ENCODE measurements around the gene SPRR2F. TPM values are rescaled to one million over a fixed set of nuclear protein-coding genes. Genes with fewer than 3 reads are reported as not detected.

The SPRR2F gene, protein sequence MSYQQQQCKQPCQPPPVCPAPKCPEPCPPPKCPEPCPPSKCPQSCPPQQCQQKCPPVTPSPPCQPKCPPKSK
- total RNA-seq = 54.4 to 65.0 TPM (median 56.6 TPM) in 3 replicates

- no peak for DNase-seq (ENCODE audit: low spot score in 2 of 2, unreplicated experiment in 2 of 2)
- TF ChIP-seq, protein P1, sequence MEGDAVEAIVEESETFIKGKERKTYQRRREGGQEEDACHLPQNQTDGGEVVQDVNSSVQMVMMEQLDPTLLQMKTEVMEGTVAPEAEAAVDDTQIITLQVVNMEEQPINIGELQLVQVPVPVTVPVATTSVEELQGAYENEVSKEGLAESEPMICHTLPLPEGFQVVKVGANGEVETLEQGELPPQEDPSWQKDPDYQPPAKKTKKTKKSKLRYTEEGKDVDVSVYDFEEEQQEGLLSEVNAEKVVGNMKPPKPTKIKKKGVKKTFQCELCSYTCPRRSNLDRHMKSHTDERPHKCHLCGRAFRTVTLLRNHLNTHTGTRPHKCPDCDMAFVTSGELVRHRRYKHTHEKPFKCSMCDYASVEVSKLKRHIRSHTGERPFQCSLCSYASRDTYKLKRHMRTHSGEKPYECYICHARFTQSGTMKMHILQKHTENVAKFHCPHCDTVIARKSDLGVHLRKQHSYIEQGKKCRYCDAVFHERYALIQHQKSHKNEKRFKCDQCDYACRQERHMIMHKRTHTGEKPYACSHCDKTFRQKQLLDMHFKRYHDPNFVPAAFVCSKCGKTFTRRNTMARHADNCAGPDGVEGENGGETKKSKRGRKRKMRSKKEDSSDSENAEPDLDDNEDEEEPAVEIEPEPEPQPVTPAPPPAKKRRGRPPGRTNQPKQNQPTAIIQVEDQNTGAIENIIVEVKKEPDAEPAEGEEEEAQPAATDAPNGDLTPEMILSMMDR (IDR thresholded peaks at IDR 0.05; ENCODE audit: unreplicated experiment) = no peak
- Mint-ChIP-seq H3K9me3 (peaks cover 2% of the 10 kb centered on the region), H3K4me1 (peaks cover 35% of the 10 kb centered on the region), H3K36me3 (no peaks in the 10 kb centered on the region), H3K27ac (peak within 1 kb of the TSS; percentile 3), H3K27me3 (ENCODE audit: low read depth) (no peaks in the 10 kb centered on the region), H3K4me3 (no peak within 1 kb of the TSS)
Measured at GRCh38 chr1:153113416-153113815, at the start of gene SPRR2F. Gene SPRR2F, minus strand, starts transcription at chr1:153113516. Its CDS starts 783 bp downstream, at chr1:153112733.

- peaks cover 4% of the 10 kb centered on the region for H3K4me1 Mint-ChIP-seq
- no peak overlapping the region for H3K27ac Mint-ChIP-seq
- H3K9me3 Mint-ChIP-seq = peaks cover 14% of the 10 kb centered on the region
- TF ChIP-seq, protein P1 (IDR thresholded peaks at IDR 0.05; ENCODE audit: unreplicated experiment) = no peak
- peaks cover 8% of the 10 kb centered on the region for H3K27me3 Mint-ChIP-seq (ENCODE audit: low read depth)
- peaks cover 6% of the 10 kb centered on the region for H3K36me3 Mint-ChIP-seq
- no peak for DNase-seq (ENCODE audit: low spot score in 2 of 2, unreplicated experiment in 2 of 2)
- H3K4me3 Mint-ChIP-seq = no peak overlapping the region
Measured at GRCh38 chr1:153155541-153155940, 42.2 kb upstream of the SPRR2F start.

GRCh38 chr1:153152481-153152880 is 39.2 kb upstream of the SPRR2F start:
- Mint-ChIP-seq H3K9me3 (peaks cover 4% of the 10 kb centered on the region), H3K27ac (no peak overlapping the region), H3K27me3 (ENCODE audit: low read depth) (peaks cover 16% of the 10 kb centered on the region), H3K4me1 (peaks cover 4% of the 10 kb centered on the region), H3K4me3 (no peak overlapping the region), H3K36me3 (peaks cover 2% of the 10 kb centered on the region)
- no peak for DNase-seq (ENCODE audit: low spot score in 2 of 2, unreplicated experiment in 2 of 2)
- TF ChIP-seq, protein P1 (IDR thresholded peaks at IDR 0.05; ENCODE audit: unreplicated experiment) = no peak

DNA sequence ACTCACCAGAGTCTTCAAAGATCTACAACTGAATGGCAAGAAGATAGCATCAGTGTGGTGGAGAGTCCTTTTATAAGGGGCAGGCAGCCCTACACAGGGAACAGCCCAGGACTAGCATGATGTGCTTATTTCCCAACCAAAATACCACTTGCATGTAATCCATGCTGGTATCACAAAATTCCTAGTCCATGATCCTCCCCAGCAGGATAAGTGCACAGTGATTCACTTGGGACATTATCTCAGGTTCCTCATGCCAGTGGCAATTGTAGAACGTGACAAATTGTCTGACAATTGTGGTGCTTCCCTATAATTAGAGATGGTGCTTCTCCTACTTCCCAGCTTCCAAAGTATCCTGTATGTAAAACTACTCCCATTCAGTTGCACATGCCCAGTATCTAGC is 37.5 kb upstream of the SPRR2F start, which contains the start of gene SPRR2G:
Gene SPRR2G, minus strand, starts transcription at position 45 of the 400 bp plus-strand sequence. CDS start 780 bp downstream, outside the sequence.
- TF ChIP-seq, protein P1 (IDR thresholded peaks at IDR 0.05; ENCODE audit: unreplicated experiment) = no peak
- H3K4me3 Mint-ChIP-seq = no peak within 1 kb of the TSS
- peaks cover 18% of the 10 kb centered on the region for H3K27me3 Mint-ChIP-seq (ENCODE audit: low read depth)
- H3K36me3 Mint-ChIP-seq = no peaks in the 10 kb centered on the region
- DNase-seq (ENCODE audit: low spot score in 2 of 2, unreplicated experiment in 2 of 2) = no peak
- H3K9me3 Mint-ChIP-seq = no peaks in the 10 kb centered on the region
- H3K4me1 Mint-ChIP-seq = peaks cover 6% of the 10 kb centered on the region
- H3K27ac Mint-ChIP-seq = no peak within 1 kb of the TSS

DNA sequence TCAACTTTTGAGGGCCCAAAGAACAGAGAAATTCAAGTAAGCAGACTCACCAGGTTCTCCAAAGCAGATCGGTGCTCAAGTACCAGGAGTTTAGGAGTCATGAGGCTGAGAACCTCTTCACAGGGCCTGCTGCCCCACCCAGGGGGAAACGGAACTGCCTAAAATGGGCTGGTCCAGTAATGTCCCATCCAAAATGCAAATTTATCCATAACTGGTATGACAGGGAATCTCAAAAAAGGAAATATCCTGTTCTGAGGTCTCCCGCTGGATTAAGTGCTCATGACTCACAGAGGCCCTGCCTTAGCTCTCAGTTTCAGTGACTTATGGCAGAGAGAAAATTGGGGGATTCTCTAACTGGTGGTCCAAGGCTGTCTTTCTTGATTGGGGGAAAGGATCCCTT is 28.1 kb upstream of the SPRR2F start:
- Mint-ChIP-seq H3K4me3 (no peak overlapping the region), H3K36me3 (no peaks in the 10 kb centered on the region), H3K4me1 (peaks cover 2% of the 10 kb centered on the region), H3K9me3 (no peaks in the 10 kb centered on the region), H3K27ac (no peak overlapping the region), H3K27me3 (ENCODE audit: low read depth) (peaks cover 16% of the 10 kb centered on the region)
- no peak for DNase-seq (ENCODE audit: low spot score in 2 of 2, unreplicated experiment in 2 of 2)
- TF ChIP-seq, protein P1 (IDR thresholded peaks at IDR 0.05; ENCODE audit: unreplicated experiment) = no peak

All from mesothelial cell of epicardium (in vitro differentiated cells).